Activated T-cell treated with anti-CD3 and anti-CD28 coated beads, Interleukin-2, amount 50 U/mL, for 1 hour (primary cell): ENCODE data around the gene TMEM8B.
"Not testable (repeated sequence)": the region's sequence is repeated elsewhere in the genome, so short reads cannot be mapped to it uniquely, and the experiment has no call there.

Source experiments
- DNase-seq: peaks from one replicate; pipeline ENCODE4 v3.0.0-alpha.2; 2020

The TMEM8B gene

DNA sequence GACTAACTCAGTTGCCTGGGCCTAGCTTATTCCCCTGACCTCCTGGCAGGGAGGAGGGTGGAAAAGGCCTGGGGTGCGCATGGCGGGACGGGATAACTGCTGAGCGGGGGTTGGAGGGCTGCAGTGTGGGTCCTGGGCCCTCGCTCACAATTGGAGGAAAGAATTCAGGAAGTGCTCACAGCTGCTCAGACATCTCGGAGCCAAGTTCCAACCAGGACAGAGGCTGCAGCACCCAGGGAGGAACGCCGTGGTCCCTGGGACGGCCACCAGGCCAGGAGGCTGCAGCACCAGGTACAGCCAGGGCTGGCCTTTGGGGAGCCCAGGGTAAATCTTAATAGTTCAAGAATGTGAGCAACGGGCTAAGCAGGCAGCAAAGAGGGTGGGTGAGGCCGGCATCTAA is 80.2 kb downstream of the TMEM8B start, which contains the start of gene SPAAR:
Gene SPAAR (plus strand): TSS at position 217 of the 400 bp plus-strand sequence. CDS start 974 bp downstream, outside the sequence.
- DNase-seq = no peak

DNA sequence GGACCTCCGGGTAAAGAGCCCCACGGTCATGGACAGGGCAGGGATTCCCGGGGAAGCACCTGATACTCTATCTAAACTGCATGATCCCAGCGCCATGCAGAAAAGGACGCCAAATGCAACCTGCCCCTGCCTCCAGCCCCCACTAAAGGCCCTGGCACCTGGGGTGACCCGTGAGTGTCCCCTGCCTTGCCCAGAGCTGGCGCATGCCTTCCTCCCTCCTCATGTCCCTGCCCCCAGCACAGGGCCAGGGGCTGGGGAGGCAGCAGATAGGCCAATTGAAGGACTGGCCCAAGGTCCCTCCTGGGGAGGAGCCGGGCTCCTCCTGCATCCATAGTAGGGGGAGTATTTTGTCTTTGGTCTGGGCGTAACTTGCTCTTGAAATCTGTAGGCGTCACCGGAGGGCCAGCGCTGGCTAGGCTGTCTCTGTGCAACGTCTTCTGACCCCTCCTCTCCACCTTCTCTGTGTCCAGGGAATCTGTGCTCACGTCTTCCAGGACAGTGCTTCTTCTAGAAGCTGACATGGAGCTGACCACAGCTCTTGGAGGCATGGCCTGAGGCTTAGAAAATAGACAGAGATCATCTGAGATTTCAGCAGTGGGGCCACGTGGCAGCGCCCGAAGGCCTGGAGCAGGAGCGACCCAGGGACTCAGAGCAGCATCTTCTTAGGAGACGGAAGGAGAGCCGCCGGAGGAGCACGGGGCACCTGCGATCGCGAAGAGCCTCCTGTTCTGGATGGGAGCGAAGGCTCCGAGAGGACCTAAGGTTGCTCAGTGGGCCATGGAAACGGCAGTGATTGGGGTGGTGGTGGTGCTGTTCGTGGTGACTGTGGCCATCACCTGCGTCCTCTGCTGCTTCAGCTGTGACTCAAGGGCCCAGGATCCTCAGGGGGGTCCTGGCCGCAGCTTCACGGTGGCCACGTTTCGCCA is 80.9 kb downstream of the TMEM8B start:
- no peak for DNase-seq

DNA sequence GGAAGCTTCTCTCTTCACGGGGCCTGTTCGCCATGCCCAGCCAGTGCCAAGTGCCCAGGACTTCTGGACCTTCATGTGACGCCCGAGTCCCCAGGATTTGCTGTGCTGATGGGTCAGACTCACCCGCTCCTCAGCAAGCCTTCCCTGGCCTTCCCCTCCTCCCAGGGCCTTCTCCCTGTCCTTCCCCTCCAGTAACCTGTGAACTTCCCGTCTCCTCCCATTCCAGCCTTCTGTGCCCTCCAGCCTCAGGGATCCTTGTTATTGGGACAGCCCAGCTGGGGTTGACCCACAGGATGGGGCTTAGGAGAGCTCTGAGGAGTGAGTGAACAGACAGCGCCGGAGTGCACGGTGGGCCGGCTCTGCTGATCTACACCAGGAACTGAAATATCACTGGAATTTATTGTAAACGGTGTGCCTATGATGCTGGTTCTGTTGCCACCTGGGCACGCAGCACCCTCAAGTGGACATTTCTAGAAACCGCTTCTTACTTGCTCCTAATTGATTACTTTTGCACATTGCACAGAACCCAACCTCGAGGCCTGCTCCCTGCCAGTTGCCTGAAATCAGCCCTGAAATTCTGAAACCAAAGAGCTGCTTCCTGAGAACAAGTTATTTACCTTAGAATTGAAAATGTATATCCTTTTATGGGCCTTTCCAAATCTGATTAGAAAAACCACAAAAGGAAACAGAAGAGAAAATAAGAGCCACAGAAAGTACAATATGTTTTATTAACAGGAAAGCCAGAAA is 81.8 kb downstream of the TMEM8B start:
- peak; percentile 54 for DNase-seq

DNA sequence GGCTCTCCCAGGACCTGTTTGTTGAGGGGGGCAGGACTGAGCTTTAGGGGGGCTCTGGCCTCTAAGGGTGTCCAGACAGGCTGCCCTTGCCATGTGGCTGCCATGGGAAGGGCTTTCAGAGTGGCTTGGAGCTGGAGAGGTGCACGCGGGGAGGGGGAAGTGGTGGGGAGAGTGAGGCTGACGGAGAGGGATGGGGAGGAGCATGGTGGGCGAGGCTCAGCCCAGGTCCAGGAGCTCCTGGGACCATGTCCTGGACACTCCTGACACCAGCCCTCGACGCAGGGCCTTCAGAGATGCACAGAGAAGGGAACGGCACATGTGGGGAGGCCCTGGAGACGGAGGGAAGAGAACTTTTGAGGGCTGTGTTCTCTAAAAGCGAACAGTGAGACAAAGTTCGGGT is 82.7 kb downstream of the TMEM8B start:
- no peak for DNase-seq

DNA sequence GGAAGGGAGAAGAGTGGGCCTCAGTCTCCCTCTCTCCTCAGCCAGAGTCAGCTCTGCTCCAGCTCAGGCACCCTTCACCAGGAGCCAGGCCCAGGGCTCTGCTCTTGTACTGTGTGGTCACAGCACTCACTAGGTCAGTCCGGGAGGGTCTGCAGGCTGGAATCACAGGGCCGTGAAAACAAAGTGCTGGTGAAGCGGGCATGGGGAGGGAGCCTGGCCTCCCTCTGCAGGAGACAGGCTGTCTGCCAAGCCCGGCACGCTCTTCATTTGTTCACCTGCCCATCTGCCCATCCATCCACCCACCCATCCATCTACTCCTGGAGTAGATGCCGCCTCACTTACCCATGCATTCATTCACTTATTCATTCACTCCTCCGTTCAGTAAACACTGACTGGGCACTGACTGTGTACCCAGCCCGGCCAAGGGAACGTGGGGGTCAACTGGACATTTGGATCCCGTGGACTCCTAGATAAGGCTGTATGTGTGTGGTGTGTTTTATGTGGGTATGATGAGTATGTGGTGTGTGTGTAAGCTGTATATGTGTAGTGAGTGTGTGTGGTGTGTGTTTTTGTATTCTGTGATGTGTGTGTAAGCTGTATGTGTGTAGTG is 83.9 kb downstream of the TMEM8B start:
- no peak for DNase-seq

DNA sequence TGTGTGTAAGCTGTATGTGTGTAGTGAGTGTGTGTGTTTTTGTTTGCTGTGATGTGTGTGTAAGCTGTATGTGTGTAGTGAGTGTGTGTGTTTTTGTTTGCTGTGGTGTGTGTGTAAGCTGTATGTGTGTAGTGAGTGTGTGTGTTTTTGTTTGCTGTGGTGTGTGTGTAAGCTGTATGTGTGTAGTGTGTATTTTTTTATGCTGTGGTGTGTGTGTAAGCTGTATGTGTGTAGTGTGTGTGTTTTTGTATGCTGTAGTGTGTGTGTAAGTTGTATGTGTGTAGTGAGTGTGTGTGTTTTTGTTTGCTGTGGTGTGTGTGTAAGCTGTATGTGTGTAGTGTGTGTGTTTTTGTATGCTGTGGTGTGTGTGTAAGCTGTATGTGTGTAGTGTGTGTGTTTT is 84.4 kb downstream of the TMEM8B start:
- DNase-seq = not testable (repeated sequence)

DNA sequence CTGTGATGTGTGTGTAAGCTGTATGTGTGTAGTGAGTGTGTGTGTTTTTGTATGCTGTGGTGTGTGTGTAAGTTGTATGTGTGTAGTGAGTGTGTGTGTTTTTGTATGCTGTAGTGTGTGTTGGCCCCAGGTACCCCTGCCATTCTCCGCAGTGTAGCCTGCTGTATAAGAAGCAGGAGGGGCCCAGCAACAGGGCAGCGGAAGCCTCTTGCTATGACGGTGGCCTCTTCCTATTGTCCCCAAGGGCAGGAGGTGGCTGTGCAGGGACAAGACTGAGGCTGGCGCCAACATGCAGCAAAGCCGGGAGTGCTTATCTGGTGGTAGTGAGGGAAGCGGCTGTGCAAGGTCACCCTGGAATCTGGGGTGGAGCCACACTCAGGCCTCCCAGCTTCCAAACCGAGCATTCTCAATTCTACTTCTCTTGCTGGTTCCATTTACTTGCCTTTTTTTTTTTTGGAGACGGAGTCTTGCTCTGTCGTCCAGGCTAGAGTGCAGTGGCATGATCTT is 85.3 kb downstream of the TMEM8B start:
- no peak for DNase-seq
